Testis (tissue), 2 donors: ENCODE measurements around the gene DIS3L2.

ENCODE experiments used
- POLR2A ChIP-seq: fragments of 450-650 bp; IDR thresholded peaks from one replicate; pipeline ENCODE4 v1.6.1; 2017; ENCODE audit warnings: antibody characterized with exemption, mild to moderate bottlenecking, moderate library complexity
- TF ChIP-seq, protein P1 (sequence below), 3 experiments: fragments of 450-650 bp in 2 of 3; fragments of 200-600 bp in 1 of 3; sonication (generic) in 1 of 3; IDR thresholded peaks; one replicate each; pipeline ENCODE4 v1.5.1; 2016 to 2019; ENCODE audit warnings: antibody characterized with exemption in 3 of 3, mild to moderate bottlenecking in 2 of 3, moderate library complexity in 1 of 3

DNA sequence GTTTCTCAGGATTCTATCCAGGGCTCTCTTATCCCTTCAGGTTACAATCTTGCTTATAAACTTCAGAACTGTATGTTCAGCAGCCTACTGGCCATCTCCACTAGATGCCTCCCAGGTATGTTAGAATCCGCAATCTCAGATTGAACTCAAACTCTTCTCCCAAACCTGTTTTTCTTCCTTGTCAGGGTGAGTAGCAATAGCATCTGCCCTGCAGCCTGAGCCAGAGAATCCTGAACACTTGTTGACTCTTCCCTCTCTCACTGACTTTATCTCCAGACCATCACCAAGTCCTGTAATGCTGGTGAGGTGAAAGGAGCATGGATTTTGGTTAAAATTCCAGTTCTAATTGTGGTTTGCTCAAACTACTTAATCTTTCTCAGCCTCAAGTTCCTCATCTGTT is 334.5 kb downstream of the DIS3L2 start:
- TF ChIP-seq, protein P1, sequence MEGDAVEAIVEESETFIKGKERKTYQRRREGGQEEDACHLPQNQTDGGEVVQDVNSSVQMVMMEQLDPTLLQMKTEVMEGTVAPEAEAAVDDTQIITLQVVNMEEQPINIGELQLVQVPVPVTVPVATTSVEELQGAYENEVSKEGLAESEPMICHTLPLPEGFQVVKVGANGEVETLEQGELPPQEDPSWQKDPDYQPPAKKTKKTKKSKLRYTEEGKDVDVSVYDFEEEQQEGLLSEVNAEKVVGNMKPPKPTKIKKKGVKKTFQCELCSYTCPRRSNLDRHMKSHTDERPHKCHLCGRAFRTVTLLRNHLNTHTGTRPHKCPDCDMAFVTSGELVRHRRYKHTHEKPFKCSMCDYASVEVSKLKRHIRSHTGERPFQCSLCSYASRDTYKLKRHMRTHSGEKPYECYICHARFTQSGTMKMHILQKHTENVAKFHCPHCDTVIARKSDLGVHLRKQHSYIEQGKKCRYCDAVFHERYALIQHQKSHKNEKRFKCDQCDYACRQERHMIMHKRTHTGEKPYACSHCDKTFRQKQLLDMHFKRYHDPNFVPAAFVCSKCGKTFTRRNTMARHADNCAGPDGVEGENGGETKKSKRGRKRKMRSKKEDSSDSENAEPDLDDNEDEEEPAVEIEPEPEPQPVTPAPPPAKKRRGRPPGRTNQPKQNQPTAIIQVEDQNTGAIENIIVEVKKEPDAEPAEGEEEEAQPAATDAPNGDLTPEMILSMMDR (IDR thresholded peaks at IDR 0.05): no peak
- TF ChIP-seq POLR2A: no peak
